Fibroblast of villous mesenchyme (primary cell): ENCODE results near the gene MAGI2. TPM values are rescaled to one million over a fixed set of nuclear protein-coding genes. Genes with fewer than 3 reads are reported as not detected.

ENCODE experiments used
- DNase-seq: peaks from one replicate; pipeline ENCODE4 v3.0.0-alpha.2; 2010; ENCODE audit warnings: low read depth
- H3K4me3 ChIP-seq: 2 replicates; pipeline ENCODE4 v1.5.1; 2011; ENCODE audit warnings: low read depth, mild to moderate bottlenecking, low read length
- CTCF ChIP-seq: IDR thresholded peaks from 2 replicates; pipeline ENCODE4 v1.5.1; 2012; ENCODE audit warnings: low read depth, mild to moderate bottlenecking, low read length; ENCODE audit not compliant: insufficient read depth
- total RNA-seq: library from RNA; depleted of rRNA; stranded (reverse); fragments of >200 nt; gene quantifications from 2 replicates; pipeline ENCODE4 v1.2.3, GENCODE V29; 2012

The MAGI2 gene
- total RNA-seq, 1 donor: 24.6 TPM

- H3K4me3 ChIP-seq: no peak overlapping the region
- no peak for TF ChIP-seq CTCF
- no peak for DNase-seq
Measured at GRCh38 chr7:78673272-78673671, 780.2 kb downstream of the MAGI2 start.

- DNase-seq: no peak
Measured at GRCh38 chr7:78662939-78663338, 790.5 kb downstream of the MAGI2 start.

GRCh38 chr7:78649976-78650375, 803.5 kb downstream of the MAGI2 start:
- no peak overlapping the region for H3K4me3 ChIP-seq
- no peak for TF ChIP-seq CTCF
- no peak for DNase-seq

More at GRCh38 chr7:78662939-78663338, 790.5 kb downstream of the MAGI2 start:
- H3K4me3 ChIP-seq: no peak overlapping the region
- no peak for TF ChIP-seq CTCF

- DNase-seq: no peak
- no peak for TF ChIP-seq CTCF
- no peak overlapping the region for H3K4me3 ChIP-seq
Measured at GRCh38 chr7:78649236-78649635, 804.2 kb downstream of the MAGI2 start.

GRCh38 chr7:78642751-78643150, 810.7 kb downstream of the MAGI2 start:
- no peak for DNase-seq
- TF ChIP-seq CTCF: no peak
- no peak overlapping the region for H3K4me3 ChIP-seq

- no peak for DNase-seq
- no peak for TF ChIP-seq CTCF
- H3K4me3 ChIP-seq: no peak overlapping the region
Measured at GRCh38 chr7:78638364-78638763, 815.1 kb downstream of the MAGI2 start.

- TF ChIP-seq CTCF: no peak
- no peak overlapping the region for H3K4me3 ChIP-seq
- no peak for DNase-seq
Measured at GRCh38 chr7:78636727-78637126, 816.7 kb downstream of the MAGI2 start.
